SU-DHL-6 (cell line): ENCODE measurements around the gene SYNRG.

Experiments
- H2AFZ ChIP-seq: fragments of 200-600 bp; sonication (generic); 2 replicates; pipeline ENCODE4 v1.6.1; 2014; ENCODE audit warnings: low read depth, mild to moderate bottlenecking, moderate library complexity, mixed read lengths, antibody characterized with exemption, low read length; ENCODE audit not compliant: severe bottlenecking
- H3F3A ChIP-seq: fragments of 200-600 bp; shearing (Covaris generic); 2 replicates; pipeline ENCODE4 v1.6.0; 2016; ENCODE audit warnings: antibody characterized with exemption, mild to moderate bottlenecking; ENCODE audit not compliant: insufficient read depth
- H3K27ac ChIP-seq: fragments of 200-600 bp; sonication (generic); 2 replicates; pipeline ENCODE4 v1.5.1; 2016; ENCODE audit warnings: low read depth, mild to moderate bottlenecking, low read length, moderate library complexity, mixed read lengths
- H3K27me3 ChIP-seq: fragments of 200-600 bp; sonication (generic), shearing (Covaris generic); 2 replicates; pipeline ENCODE4 v1.6.0; 2014; ENCODE audit warnings: mild to moderate bottlenecking, low read length
- H3K36me3 ChIP-seq: fragments of 200-600 bp; sonication (generic); 2 replicates; pipeline ENCODE4 v1.6.1; 2014; ENCODE audit warnings: mild to moderate bottlenecking, low read length, mixed read lengths
- H3K4me2 ChIP-seq: fragments of 300-600, 200-600 bp; shearing (Covaris generic), sonication (generic); 2 replicates; pipeline ENCODE4 v1.6.0; 2014; ENCODE audit warnings: low read length, low read depth, mild to moderate bottlenecking; ENCODE audit not compliant: poor library complexity, severe bottlenecking
- H3K4me3 ChIP-seq: fragments of 200-600 bp; sonication (generic); 2 replicates; pipeline ENCODE4 v1.5.1; 2014; ENCODE audit warnings: antibody characterized with exemption, low read length, mild to moderate bottlenecking, mixed read lengths; ENCODE audit not compliant: insufficient read depth, poor library complexity, severe bottlenecking
- H3K79me2 ChIP-seq: fragments of 200-600 bp; sonication (generic); 2 replicates; pipeline ENCODE4 v1.6.1; 2014; ENCODE audit warnings: mild to moderate bottlenecking, low read length, moderate library complexity; ENCODE audit not compliant: insufficient read depth
- H3K9ac ChIP-seq: fragments of 200-600 bp; sonication (generic); 2 replicates; pipeline ENCODE4 v1.7.0; 2014; ENCODE audit warnings: mild to moderate bottlenecking, low read length
- H3K9me2 ChIP-seq: fragments of 200-600 bp; sonication (generic); replicated peaks from 2 replicates; pipeline ENCODE4 v1.6.1; 2014; ENCODE audit warnings: low read length; ENCODE audit not compliant: insufficient read depth
- H3K9me3 ChIP-seq: fragments of 200-600 bp; sonication (generic); 2 replicates; pipeline ENCODE4 v1.6.1; 2014; ENCODE audit warnings: low read length, mixed read lengths; ENCODE audit not compliant: insufficient read depth
- H4K20me1 ChIP-seq: fragments of 200-600 bp; sonication (generic); 2 replicates; pipeline ENCODE4 v1.6.1; 2014; ENCODE audit warnings: low read depth, mild to moderate bottlenecking, antibody characterized with exemption, low read length, moderate library complexity, mixed read lengths
- EZH2phosphoT487 ChIP-seq: fragments of 200-600 bp; sonication (generic), shearing (Covaris generic); conservative IDR thresholded peaks from 2 replicates; pipeline ENCODE4 v1.6.1; 2018; ENCODE audit warnings: mild to moderate bottlenecking, antibody characterized with exemption, low read length, moderate library complexity, mixed read lengths
- TF ChIP-seq, protein P1 (sequence below): fragments of 200-600 bp; sonication (generic); IDR thresholded peaks from one replicate; pipeline ENCODE4 v1.5.1; 2017; ENCODE audit warnings: antibody characterized with exemption, mild to moderate bottlenecking, low read length, moderate library complexity; ENCODE audit not compliant: insufficient read depth, poor library complexity, severe bottlenecking

Gene SYNRG

DNA sequence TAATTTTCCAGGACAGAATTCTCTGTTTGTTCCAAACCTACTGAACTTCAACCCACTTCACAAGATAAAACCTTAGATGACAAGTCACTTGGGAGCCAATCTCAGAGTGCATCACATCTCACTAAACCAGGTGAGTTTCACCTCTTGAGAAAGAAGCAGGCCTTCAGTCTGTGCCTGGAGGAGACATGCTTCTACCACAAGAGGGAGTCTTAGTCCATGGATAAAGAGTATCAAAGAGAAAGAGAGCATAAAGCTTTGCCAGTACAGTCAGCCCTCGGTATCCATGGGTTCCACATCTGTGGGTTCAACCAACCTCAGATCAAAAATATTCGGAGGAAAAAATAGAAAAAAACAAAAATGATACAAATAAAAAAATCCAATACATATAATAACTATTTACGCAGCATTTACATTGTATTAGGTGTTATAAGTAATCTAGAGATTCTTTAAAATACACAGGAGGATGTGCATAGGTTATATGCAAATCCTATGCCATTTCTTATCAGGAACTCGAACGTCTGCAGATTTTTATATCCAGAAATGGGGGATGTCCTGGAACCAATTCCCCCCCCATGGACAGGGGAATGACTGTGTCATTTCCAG lies 81.9 kb downstream of the SYNRG start:
- no peak overlapping the region for H2AFZ ChIP-seq
- no peaks in the 10 kb centered on the region for H3K79me2 ChIP-seq
- no peak for TF ChIP-seq EZH2phosphoT487
- TF ChIP-seq, protein P1, sequence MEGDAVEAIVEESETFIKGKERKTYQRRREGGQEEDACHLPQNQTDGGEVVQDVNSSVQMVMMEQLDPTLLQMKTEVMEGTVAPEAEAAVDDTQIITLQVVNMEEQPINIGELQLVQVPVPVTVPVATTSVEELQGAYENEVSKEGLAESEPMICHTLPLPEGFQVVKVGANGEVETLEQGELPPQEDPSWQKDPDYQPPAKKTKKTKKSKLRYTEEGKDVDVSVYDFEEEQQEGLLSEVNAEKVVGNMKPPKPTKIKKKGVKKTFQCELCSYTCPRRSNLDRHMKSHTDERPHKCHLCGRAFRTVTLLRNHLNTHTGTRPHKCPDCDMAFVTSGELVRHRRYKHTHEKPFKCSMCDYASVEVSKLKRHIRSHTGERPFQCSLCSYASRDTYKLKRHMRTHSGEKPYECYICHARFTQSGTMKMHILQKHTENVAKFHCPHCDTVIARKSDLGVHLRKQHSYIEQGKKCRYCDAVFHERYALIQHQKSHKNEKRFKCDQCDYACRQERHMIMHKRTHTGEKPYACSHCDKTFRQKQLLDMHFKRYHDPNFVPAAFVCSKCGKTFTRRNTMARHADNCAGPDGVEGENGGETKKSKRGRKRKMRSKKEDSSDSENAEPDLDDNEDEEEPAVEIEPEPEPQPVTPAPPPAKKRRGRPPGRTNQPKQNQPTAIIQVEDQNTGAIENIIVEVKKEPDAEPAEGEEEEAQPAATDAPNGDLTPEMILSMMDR: peak; percentile 60
- no peaks in the 10 kb centered on the region for H3K9me3 ChIP-seq
- peaks cover 4% of the 10 kb centered on the region; the same call in 1 of the 2 replicates for H3K36me3 ChIP-seq
- no peaks in the 10 kb centered on the region for H3F3A ChIP-seq
- H3K27me3 ChIP-seq: no peaks in the 10 kb centered on the region
- H4K20me1 ChIP-seq: no peaks in the 10 kb centered on the region
- no peak overlapping the region for H3K9ac ChIP-seq
- H3K9me2 ChIP-seq: no peaks in the 10 kb centered on the region
- H3K4me2 ChIP-seq: no peak overlapping the region
- no peak overlapping the region for H3K27ac ChIP-seq
- no peak overlapping the region for H3K4me3 ChIP-seq

DNA sequence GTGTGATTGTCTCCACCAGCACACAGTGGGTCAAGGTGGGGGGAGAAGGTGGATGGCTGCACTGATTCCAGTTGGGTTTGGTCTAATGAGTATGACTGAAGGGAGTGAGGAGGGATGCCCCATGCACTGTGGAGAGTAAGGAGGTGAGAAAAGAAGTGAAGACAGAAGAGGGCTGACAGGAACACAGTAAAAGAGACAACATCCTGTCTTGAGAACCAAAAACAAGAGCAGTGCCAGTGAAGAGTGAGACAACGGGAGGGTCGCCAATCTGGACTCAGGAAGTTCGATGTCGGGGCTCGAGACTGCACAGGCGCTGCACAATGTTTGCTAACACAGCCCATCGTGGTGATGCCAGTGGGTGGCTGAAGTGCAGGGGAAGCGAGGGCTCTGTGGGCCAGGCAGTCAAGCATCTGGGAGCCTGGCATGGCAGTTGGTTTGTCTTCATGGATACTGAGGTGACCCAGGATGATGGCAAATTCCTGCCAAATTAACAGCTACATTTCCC lies 85.5 kb downstream of the SYNRG start:
- H3K9ac ChIP-seq: no peak overlapping the region
- peaks cover 4% of the 10 kb centered on the region; the same call in 1 of the 2 replicates for H3K36me3 ChIP-seq

DNA sequence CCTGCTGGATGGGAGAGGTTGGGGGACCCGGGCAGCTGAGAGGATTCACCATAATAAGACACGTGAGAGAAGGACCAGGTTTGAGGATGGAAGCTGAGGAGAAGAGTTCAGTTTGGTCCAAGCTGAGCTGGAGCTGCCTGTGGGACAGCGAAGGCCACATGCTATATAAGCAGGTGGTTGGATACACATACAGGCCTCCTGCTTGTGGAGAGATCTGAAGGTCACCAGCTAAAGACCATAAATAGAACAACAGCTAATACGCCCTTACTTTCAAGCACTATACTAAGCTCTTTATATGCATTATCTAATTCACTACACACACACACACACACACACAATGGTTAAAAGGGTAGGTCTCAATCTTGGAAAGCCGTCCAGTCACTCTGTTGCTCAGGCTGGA lies 87.4 kb downstream of the SYNRG start:
- Histone ChIP-seq H4K20me1 (no peaks in the 10 kb centered on the region), H3K27ac (no peak overlapping the region), H3K79me2 (no peaks in the 10 kb centered on the region), H3K9me2 (no peaks in the 10 kb centered on the region), H3K9me3 (no peaks in the 10 kb centered on the region), H2AFZ (no peak overlapping the region), H3K4me3 (no peak overlapping the region), H3K4me2 (no peak overlapping the region), H3K9ac (no peak overlapping the region), H3K36me3 (peaks cover 4% of the 10 kb centered on the region; the same call in 1 of the 2 replicates), H3K27me3 (no peaks in the 10 kb centered on the region), H3F3A (no peaks in the 10 kb centered on the region)
- TF ChIP-seq, protein P1: no peak
- TF ChIP-seq EZH2phosphoT487: no peak

More for the DNA sequence above, 85.5 kb downstream of the SYNRG start:
- H3K9me2 ChIP-seq: no peaks in the 10 kb centered on the region
- TF ChIP-seq EZH2phosphoT487: no peak
- TF ChIP-seq, protein P1: no peak
- no peaks in the 10 kb centered on the region for H3F3A ChIP-seq
- H3K27ac ChIP-seq: no peak overlapping the region
- no peak overlapping the region for H3K4me3 ChIP-seq
- no peak overlapping the region for H3K4me2 ChIP-seq
- no peaks in the 10 kb centered on the region for H4K20me1 ChIP-seq
- H3K27me3 ChIP-seq: no peaks in the 10 kb centered on the region
- no peaks in the 10 kb centered on the region for H3K79me2 ChIP-seq
- H2AFZ ChIP-seq: no peak overlapping the region
- no peaks in the 10 kb centered on the region for H3K9me3 ChIP-seq
